HG02678 (cell line): ENCODE data around the gene TAC4.

Experiments used
- ATAC-seq: cut with Tn5 transposase; IDR thresholded peaks from one replicate; pipeline ENCODE4 v1.9.1; 2021; ENCODE audit warnings: mild to moderate bottlenecking, moderate library complexity; ENCODE audit not compliant: unreplicated experiment

The TAC4 gene, protein sequence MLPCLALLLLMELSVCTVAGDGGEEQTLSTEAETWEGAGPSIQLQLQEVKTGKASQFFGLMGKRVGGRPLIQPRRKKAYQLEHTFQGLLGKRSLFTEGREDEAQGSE

GRCh38 chr17:49848019-49848473, at the start of gene TAC4:
Gene TAC4, minus strand, starts transcription at chr17:49848069. Its CDS starts 52 bp downstream, at chr17:49848017.
- ATAC-seq, result no peak

GRCh38 chr17:49896860-49897259, 49.0 kb upstream of the TAC4 start:
- ATAC-seq, result no peak

- ATAC-seq, result no peak
These were observed 48.4 kb upstream of the TAC4 start for GRCh38 chr17:49896222-49896621.

DNA sequence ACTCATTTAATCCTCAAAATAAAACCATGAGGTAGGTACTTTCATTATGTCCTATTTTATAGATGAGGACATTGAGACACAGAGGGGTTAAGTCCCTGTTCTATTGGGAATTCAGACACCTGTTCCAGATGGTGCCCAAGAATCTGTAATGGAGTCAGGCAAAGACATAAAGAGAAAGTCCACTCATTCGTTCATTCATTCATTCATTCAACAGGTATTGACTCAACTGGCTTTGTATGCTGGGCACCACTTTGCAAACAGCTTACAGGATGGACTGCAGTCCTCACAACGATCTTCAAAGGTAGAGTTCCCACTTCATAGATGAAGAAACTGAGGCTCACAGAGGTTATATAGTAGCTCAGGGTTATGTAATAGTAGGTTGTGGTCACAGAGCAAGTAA, 47.9 kb upstream of the TAC4 start:
- ATAC-seq, result no peak

DNA sequence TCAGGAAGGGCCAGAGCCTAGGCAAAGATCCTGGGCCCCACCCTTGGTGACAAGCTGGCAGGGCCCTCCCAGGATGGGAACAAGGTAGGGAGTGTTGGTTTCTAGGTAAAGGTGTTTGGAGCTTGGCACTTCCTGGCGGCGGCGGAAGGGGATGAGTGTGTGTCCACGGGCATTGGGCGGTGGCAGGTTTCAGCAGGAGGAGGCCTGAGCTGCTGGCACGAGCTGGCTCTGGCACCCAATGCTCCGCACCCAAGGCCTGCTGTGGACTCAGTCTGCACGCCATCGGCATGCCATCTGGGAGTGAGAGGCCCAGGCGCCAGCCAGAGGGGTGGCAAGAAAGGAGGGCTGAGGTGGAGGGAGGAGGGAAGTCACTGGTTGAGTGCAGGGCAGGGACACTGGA, 46.9 kb upstream of the TAC4 start:
- ATAC-seq, result no peak

DNA sequence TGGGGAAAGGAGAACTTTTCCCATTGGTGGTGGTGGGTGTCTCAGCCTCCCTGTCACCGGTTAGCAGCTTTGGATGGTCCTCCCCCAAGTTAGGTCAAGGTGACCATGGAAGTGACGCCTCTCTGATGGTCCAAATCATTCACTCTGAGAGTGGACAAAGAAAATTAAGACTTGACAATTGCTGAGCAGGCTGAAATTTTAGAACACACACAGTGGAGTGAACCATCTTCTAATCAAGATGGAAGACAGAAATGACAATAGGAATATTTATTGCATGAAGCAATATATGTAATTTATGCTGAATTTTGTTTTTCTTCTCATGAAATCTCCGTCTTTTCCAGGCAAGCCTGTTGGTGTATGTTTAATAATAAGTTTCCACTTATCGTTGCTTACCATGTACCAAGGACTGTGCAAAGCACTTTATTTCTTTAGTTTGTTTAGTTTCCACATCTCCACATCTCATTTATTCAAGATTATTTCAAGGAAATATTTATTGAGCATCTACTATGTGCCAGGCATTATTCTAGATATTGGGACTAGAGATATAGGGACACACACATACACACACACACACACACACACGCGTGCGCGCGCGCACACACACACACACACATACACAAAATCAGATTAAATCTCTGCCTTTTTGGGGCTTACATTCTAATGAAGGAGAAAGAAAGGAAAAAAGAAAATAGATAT, 44.0 kb upstream of the TAC4 start:
- ATAC-seq, result no peak

DNA sequence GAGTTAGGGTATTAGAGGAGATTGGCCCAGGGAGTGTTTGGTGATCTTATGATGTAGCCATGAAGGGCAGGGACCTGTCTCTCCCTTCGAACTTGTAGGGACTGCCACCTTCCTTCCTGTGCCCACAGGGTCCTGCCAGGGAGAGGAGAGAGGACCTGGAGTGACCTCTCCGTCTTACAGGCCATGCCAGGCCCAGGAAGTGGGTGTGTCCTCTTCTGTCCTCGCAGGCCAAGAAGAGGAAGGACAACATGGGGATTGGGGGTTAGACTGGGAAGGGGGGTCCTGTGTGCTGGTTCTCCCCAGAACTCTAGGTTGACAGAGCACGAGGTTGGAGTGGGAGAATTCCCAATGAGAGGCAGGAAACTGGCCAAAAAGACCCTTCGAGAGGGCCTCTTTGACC, 43.4 kb upstream of the TAC4 start:
- no peak for ATAC-seq

- ATAC-seq, result no peak
These were observed 43.0 kb upstream of the TAC4 start for GRCh38 chr17:49890852-49891251.

DNA sequence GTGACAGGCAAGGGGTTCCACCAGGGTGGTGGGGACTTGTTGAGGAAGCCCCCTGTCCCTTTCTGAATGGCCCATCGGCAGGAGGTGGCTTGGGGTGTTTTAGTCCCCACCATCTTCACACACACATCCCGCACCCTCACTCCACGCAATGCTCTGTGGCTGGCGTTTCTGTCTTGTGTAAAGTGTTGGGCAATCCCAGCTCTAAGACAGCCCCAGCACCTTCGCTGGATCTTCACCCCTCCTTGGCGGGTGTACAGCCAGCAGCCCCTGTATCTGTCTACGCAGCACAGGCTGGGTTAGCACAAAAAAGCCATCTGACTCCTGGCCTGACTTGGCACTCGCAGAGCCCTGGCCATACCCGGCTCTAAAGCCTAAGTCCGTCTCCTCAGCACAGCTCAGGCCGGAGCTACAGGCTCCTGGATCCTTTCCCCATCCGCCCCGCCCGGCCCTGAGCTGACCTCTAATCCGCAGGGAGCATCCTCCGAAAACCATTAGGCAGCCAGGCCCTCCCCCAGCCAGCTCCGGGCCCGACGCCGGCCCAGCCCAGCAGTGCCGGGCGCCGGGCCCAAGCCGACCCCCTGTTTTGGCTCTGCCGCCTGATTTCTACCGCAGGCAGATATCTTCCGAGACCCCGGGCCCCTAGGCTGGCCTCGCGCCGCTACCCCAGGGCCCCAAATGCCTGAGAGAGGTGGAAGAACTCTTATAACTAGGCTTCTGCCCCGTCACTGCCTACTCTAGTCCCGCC, 42.4 kb upstream of the TAC4 start:
- ATAC-seq, result no peak

- ATAC-seq, result no peak
These were observed 41.6 kb upstream of the TAC4 start for GRCh38 chr17:49889500-49889899.

DNA sequence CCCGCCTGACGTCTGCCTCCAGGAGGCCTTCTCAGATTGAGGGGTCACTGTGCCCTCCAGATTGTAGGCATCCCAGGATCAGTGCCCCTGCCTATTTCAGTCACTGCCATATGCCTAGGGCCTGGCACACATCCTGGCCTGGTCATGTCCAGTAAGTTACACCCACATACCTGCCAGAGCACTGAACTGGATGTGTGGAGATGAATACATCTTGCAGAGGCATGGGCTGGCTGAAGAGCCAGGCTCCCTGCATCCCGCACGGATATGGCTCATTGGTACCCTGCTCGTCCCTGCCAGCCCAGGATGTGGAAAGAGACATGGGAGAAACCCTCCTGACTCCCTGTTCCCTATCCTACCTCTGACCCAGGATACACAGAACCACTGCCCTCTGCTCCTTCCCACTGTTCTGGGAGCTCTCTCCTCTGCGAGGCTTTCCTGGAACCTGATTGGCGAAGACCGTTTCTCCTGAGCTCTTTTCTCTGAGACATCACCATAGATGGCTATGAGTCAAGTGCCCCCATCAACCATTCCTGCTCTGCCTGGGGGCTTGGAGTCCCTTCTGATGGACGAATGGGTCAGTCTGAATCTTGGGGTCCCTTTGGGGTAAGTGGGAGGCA, 40.0 kb upstream of the TAC4 start:
- ATAC-seq, result no peak

- ATAC-seq, result no peak
These were observed 39.3 kb upstream of the TAC4 start for GRCh38 chr17:49887086-49887743.

DNA sequence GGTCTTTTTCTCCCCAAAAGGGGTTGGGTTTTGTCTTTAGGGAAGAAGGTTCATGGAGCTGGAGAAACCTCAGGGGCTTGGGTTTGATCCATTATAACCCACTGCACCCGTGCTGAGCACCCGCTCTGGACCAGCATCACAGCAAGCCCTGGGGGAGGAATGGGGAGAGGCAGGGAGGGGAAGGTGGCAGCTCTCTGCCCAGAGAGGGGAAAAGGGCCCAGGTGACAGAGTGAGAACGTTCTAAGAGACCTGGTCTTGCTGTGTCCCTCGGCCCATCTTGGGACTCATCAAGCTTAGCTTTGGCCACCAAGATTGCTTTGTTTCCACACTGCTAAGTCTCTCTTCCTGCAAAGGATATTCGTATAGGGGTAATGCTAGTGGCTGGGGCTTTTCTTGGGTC, 38.2 kb upstream of the TAC4 start:
- no peak for ATAC-seq

DNA sequence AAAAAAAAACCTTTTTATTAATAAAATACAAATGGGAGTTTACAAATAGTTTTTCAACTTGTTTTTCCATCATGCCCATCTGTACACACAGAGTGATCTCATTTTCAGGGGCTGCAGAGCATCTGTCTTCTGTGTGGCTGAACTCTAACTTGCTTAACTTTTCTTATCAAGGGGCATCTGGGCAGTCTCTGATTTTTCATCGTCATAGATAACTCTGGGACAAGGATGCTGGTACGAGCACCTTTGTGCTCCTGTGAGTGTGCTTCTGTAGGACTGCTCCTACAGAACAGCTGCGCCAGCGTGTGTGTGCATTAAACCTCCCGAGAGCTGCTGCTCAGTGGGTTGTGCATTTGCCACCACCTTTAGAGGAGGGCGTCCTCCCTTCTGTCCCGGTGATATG, 34.6 kb upstream of the TAC4 start:
- ATAC-seq, result no peak

GRCh38 chr17:49881054-49881402, 33.2 kb upstream of the TAC4 start:
- no peak for ATAC-seq

DNA sequence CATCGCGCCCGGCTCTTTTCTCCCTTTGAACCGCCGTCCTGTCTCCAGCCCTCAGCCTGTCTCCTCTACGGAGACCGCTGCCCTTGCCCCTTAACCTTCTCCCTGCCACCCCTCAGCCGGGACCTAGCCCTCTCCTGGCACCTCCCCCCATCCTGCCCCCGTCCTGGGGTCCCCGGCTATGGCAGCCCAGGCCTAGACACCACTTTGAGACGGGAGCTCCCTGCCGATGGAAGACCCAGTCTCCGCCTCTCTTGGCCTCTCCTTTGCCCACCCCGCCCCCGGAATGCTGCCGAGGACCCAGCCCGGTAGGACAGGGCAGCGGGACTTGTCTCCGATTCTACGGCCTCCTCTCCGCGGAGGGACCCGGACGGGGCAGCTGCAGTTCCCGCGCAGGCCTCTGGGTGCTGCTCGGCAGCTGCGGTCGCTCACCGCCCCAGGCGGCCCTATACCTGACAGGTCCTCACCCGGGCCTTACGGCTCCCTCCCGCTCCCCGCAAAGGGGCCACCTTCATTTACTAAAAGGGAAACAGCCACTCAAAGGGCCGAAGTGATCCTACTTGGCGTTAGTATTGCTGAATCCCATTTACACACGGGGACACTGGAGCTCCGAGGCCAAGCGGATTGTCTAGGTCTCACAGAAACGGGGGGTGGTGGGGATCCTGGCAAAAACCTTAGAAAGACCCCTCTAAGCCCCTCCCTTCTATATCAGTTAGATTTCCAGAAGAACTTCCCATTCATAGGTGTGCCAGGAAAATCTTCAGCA, 32.6 kb upstream of the TAC4 start:
- peak; percentile 83 for ATAC-seq

GRCh38 chr17:49878931-49879904, 31.3 kb upstream of the TAC4 start:
- no peak for ATAC-seq

- ATAC-seq, result no peak
These were observed 27.8 kb upstream of the TAC4 start for GRCh38 chr17:49875685-49876084.

- no peak for ATAC-seq
These were observed 27.0 kb upstream of the TAC4 start for GRCh38 chr17:49874911-49875310.
